H9 (cell line): Measurements from ENCODE around the gene CARM1. TPM values are rescaled to one million over a fixed set of nuclear protein-coding genes. Genes with fewer than 3 reads are reported as not detected.

Experiments
- DNase-seq: peaks from one replicate; pipeline ENCODE4 v3.0.0-alpha.2; 2017
- H2AFZ ChIP-seq: one replicate; pipeline ENCODE4 v1.6.1; 2013; ENCODE audit warnings: mild to moderate bottlenecking, low read length, control low read depth, moderate library complexity
- H2AK5ac ChIP-seq: 2 replicates; pipeline ENCODE4 v1.6.1; 2013; ENCODE audit warnings: low read length, control low read depth, mixed read lengths; ENCODE audit not compliant: insufficient read length
- H2BK120ac ChIP-seq: one replicate; pipeline ENCODE4 v1.6.1; 2013; ENCODE audit warnings: low read depth, mild to moderate bottlenecking, low read length, control low read depth, inconsistent platforms; ENCODE audit not compliant: poor library complexity, severe bottlenecking
- H2BK12ac ChIP-seq: 2 replicates; pipeline ENCODE4 v1.6.1; 2013; ENCODE audit warnings: low read length, control low read depth, mixed read lengths, low read depth; ENCODE audit not compliant: insufficient read length
- H2BK15ac ChIP-seq: 2 replicates; pipeline ENCODE4 v1.6.1; 2013; ENCODE audit warnings: low read depth, low read length, control low read depth
- H2BK20ac ChIP-seq: one replicate; pipeline ENCODE4 v1.6.1; 2013; ENCODE audit warnings: low read depth, mild to moderate bottlenecking, low read length, control low read depth, inconsistent platforms; ENCODE audit not compliant: poor library complexity, severe bottlenecking
- H2BK5ac ChIP-seq: 2 replicates; pipeline ENCODE4 v1.6.1; 2013; ENCODE audit warnings: low read length, control low read depth, mixed read lengths; ENCODE audit not compliant: insufficient read length
- H3K14ac ChIP-seq: 2 replicates; pipeline ENCODE4 v1.6.1; 2013; ENCODE audit warnings: low read length, control low read depth; ENCODE audit not compliant: insufficient read depth
- H3K18ac ChIP-seq: 2 replicates; pipeline ENCODE4 v1.6.1; 2013; ENCODE audit warnings: low read depth, mild to moderate bottlenecking, mixed read lengths, low read length, control low read depth; ENCODE audit not compliant: insufficient read length
- H3K23ac ChIP-seq: 2 replicates; pipeline ENCODE4 v1.6.1; 2013; ENCODE audit warnings: low read length, control low read depth, mixed read lengths, low read depth; ENCODE audit not compliant: insufficient read length
- H3K23me2 ChIP-seq: 2 replicates; pipeline ENCODE4 v1.6.1; 2013; ENCODE audit warnings: low read depth, mild to moderate bottlenecking, mixed read lengths, low read length, control low read depth; ENCODE audit not compliant: insufficient read length, poor library complexity, severe bottlenecking
- H3K27ac ChIP-seq: 2 replicates; pipeline ENCODE4 v1.5.1; 2013; ENCODE audit warnings: low read length, control low read depth, mixed read lengths, low read depth; ENCODE audit not compliant: insufficient read length
- H3K27me3 ChIP-seq: 2 replicates; pipeline ENCODE4 v1.6.1; 2013; ENCODE audit warnings: low read length, control low read depth, inconsistent platforms; ENCODE audit not compliant: insufficient read depth
- H3K4ac ChIP-seq: 2 replicates; pipeline ENCODE4 v1.6.1; 2013; ENCODE audit warnings: low read depth, mild to moderate bottlenecking, control low read depth, inconsistent platforms, low read length, moderate library complexity
- H3K4me1 ChIP-seq: 2 replicates; pipeline ENCODE4 v1.6.1; 2013; ENCODE audit warnings: low read length, control low read depth, inconsistent platforms; ENCODE audit not compliant: insufficient read depth
- H3K4me2 ChIP-seq: 2 replicates; pipeline ENCODE4 v1.6.1; 2013; ENCODE audit warnings: low read length, control low read depth, mixed read lengths; ENCODE audit not compliant: insufficient read length, insufficient read depth
- H3K56ac ChIP-seq: 2 replicates; pipeline ENCODE4 v1.6.1; 2013; ENCODE audit warnings: low read depth, mild to moderate bottlenecking, mixed read lengths, low read length, control low read depth; ENCODE audit not compliant: insufficient read length
- H3K79me1 ChIP-seq: 2 replicates; pipeline ENCODE4 v1.6.1; 2013; ENCODE audit warnings: low read depth, mild to moderate bottlenecking, moderate library complexity, low read length, control low read depth, inconsistent platforms; ENCODE audit not compliant: insufficient read depth, poor library complexity, severe bottlenecking
- H3K79me2 ChIP-seq: 2 replicates; pipeline ENCODE4 v1.6.1; 2013; ENCODE audit warnings: low read length, control low read depth, inconsistent platforms; ENCODE audit not compliant: insufficient read depth
- H3K9ac ChIP-seq: 2 replicates; pipeline ENCODE4 v1.6.1; 2013; ENCODE audit warnings: low read length, control low read depth, mixed read lengths; ENCODE audit not compliant: insufficient read length; ENCODE audit errors: extremely low read depth
- H3K9me3 ChIP-seq: one replicate; pipeline ENCODE4 v1.6.1; 2013; ENCODE audit warnings: low read depth, low read length, inconsistent platforms; ENCODE audit not compliant: control insufficient read depth
- H3T11ph ChIP-seq: one replicate; pipeline ENCODE4 v1.6.1; 2013; ENCODE audit warnings: mild to moderate bottlenecking, low read length, control low read depth, inconsistent platforms
- H4K20me1 ChIP-seq: one replicate; pipeline ENCODE4 v1.6.1; 2013; ENCODE audit not compliant: control insufficient read depth, insufficient read length, insufficient read depth
- H4K5ac ChIP-seq: 2 replicates; pipeline ENCODE4 v1.6.1; 2013; ENCODE audit warnings: low read depth, mild to moderate bottlenecking, mixed read lengths, low read length, control low read depth; ENCODE audit not compliant: insufficient read length
- H4K8ac ChIP-seq: replicated peaks from 2 replicates; pipeline ENCODE4 v1.6.1; 2013; ENCODE audit warnings: low read length, control low read depth, mixed read lengths, low read depth; ENCODE audit not compliant: insufficient read length
- H4K91ac ChIP-seq: 2 replicates; pipeline ENCODE4 v1.6.1; 2013; ENCODE audit warnings: low read depth, mild to moderate bottlenecking, moderate library complexity, mixed read lengths, low read length, control low read depth; ENCODE audit not compliant: insufficient read length
- H3K27ac Mint-ChIP-seq, 3 experiments: 2 replicates in 2 of 3; 3 replicates in 1 of 3; pipeline ENCODE4 v1.8.0; 2020 to 2021; ENCODE audit warnings: mixed read lengths in 3 of 3, mild to moderate bottlenecking in 1 of 3, moderate library complexity in 1 of 3
- H3K27me3 Mint-ChIP-seq: 2 replicates; pipeline ENCODE4 v1.8.0; 2021; ENCODE audit warnings: low read depth, mild to moderate bottlenecking, moderate library complexity, mixed read lengths
- H3K36me3 Mint-ChIP-seq, 3 experiments: 2 replicates in 2 of 3; 3 replicates in 1 of 3; pipeline ENCODE4 v1.8.0; 2020 to 2021; ENCODE audit warnings: low read depth in 3 of 3, mixed read lengths in 3 of 3; ENCODE audit not compliant: insufficient read depth in 1 of 3
- H3K4me1 Mint-ChIP-seq, 2 experiments: 2 replicates each; pipeline ENCODE4 v1.8.0; 2020; ENCODE audit warnings: mixed read lengths in 2 of 2
- H3K4me3 Mint-ChIP-seq, 2 experiments: 2 replicates in 1 of 2; 3 replicates in 1 of 2; pipeline ENCODE4 v1.8.0; 2020 to 2021; ENCODE audit warnings: mild to moderate bottlenecking in 2 of 2, mixed read lengths in 2 of 2, moderate library complexity in 1 of 2
- H3K9me3 Mint-ChIP-seq, 2 experiments: 2 replicates in 1 of 2; 3 replicates in 1 of 2; pipeline ENCODE4 v1.8.0; 2020; ENCODE audit warnings: mild to moderate bottlenecking in 2 of 2, mixed read lengths in 2 of 2, moderate library complexity in 1 of 2
- WGBS: extraction: QIAGEN DNeasy Blood & Tissue Kit; methylation state at CpG from one replicate; pipeline ENCODE4 v1.1.7; 2013; ENCODE audit warnings: missing lambda C conversion rate, low lambda C conversion rate, mixed read lengths; ENCODE audit not compliant: insufficient read length; ENCODE audit errors: extremely low coverage; 5-methylcytosine and 5-hydroxymethylcytosine counted together
- total RNA-seq: library from RNA; stranded (reverse); gene quantifications from 2 replicates; pipeline ENCODE4 v1.2.1, GENCODE V29; 2021
- TF ChIP-seq, protein P1 (sequence below): fragments of 200-600 bp; sonication (generic); conservative IDR thresholded peaks from 3 replicates; pipeline ENCODE4 v1.8.0; 2021; ENCODE audit warnings: antibody characterized with exemption, mild to moderate bottlenecking

Gene CARM1
- total RNA-seq, 1 experiment from 2014 or later, result 111 TPM

DNA sequence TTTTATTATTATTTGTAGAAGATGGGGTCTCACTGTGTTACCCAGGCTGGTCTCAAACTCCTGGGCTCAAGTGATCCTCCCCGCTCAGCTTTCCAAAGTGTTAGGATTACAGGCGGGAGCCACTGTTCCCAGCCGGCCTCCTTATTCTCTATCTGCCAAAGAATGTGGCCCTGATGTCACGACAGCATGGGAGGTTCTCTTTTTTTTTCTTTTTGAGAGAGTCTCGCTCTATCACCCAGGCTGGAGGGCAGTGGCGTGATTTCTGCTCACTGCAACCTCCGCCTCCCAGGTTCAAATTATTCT, 23.5 kb downstream of the CARM1 start:
- Histone ChIP-seq H4K91ac (no peak overlapping the region), H3K79me1 (no peaks in the 10 kb centered on the region), H4K20me1 (no peaks in the 10 kb centered on the region), H3K4ac (no peak overlapping the region), H3K56ac (no peak overlapping the region), H2BK5ac (no peak overlapping the region), H3K27ac (no peak overlapping the region), H3K4me2 (no peak overlapping the region), H4K8ac (no peak overlapping the region), H3K4me1 (peaks cover 4% of the 10 kb centered on the region; the same call in 1 of the 2 replicates), H3T11ph (no peak overlapping the region), H4K5ac (no peak overlapping the region), H3K23me2 (no peaks in the 10 kb centered on the region), H2BK120ac (no peak overlapping the region), H2BK20ac (no peak overlapping the region), H3K14ac (no peak overlapping the region), H3K9me3 (no peaks in the 10 kb centered on the region), H2AK5ac (no peak overlapping the region), H3K23ac (no peak overlapping the region), H3K27me3 (no peaks in the 10 kb centered on the region), H2BK15ac (no peak overlapping the region), H3K18ac (no peak overlapping the region), H2AFZ (no peak overlapping the region), H3K9ac (no peak overlapping the region), H3K79me2 (peaks cover 7% of the 10 kb centered on the region; the same call in 1 of the 2 replicates), H2BK12ac (no peak overlapping the region)
- DNase-seq, result no peak
- no peaks in the 10 kb centered on the region for H3K9me3 Mint-ChIP-seq
- peaks cover 0 to 2% (median 0%) of the 10 kb centered on the region in 3 experiments; a peak in 3 of 7 replicates for H3K36me3 Mint-ChIP-seq
- peaks cover 49 to 52% of the 10 kb centered on the region in 2 experiments for H3K4me1 Mint-ChIP-seq
- no CpG with 5 or more reads among the region's 7 CpGs for WGBS
- H3K27ac Mint-ChIP-seq, result peak overlapping the region in 2 of 3 experiments; percentile 28 to 77; a peak in 3 of 7 replicates
- no peak overlapping the region for H3K4me3 Mint-ChIP-seq
- H3K27me3 Mint-ChIP-seq, result no peaks in the 10 kb centered on the region; the same call in none of the 2 replicates
- TF ChIP-seq, protein P1, sequence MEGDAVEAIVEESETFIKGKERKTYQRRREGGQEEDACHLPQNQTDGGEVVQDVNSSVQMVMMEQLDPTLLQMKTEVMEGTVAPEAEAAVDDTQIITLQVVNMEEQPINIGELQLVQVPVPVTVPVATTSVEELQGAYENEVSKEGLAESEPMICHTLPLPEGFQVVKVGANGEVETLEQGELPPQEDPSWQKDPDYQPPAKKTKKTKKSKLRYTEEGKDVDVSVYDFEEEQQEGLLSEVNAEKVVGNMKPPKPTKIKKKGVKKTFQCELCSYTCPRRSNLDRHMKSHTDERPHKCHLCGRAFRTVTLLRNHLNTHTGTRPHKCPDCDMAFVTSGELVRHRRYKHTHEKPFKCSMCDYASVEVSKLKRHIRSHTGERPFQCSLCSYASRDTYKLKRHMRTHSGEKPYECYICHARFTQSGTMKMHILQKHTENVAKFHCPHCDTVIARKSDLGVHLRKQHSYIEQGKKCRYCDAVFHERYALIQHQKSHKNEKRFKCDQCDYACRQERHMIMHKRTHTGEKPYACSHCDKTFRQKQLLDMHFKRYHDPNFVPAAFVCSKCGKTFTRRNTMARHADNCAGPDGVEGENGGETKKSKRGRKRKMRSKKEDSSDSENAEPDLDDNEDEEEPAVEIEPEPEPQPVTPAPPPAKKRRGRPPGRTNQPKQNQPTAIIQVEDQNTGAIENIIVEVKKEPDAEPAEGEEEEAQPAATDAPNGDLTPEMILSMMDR, result no peak
